ENCODE measurements around the gene JUND. TPM values are rescaled to one million over a fixed set of nuclear protein-coding genes. Genes with fewer than 3 reads are reported as not detected.

Gene JUND
- total RNA-seq, 4 donors from 2014 or later: 152 to 386 (median 290) TPM

GRCh38 chr19:18308051-18308947 lies 26.9 kb upstream of the JUND start:
- intact Hi-C loops (cut with DNase I; ENCODE audit: low total_unique reads): no loop called here
- peaks cover 5 to 14% of the 10 kb centered on the region in 2 donors for H3K4me1 ChIP-seq
- no peak for TF ChIP-seq POLR2A (IDR thresholded peaks at IDR 0.05)
- no peak for TF ChIP-seq CTCF (IDR thresholded peaks at IDR 0.05)
- H3K27ac ChIP-seq: peak overlapping the region; percentile 100
- no peak overlapping the region for H3K4me3 ChIP-seq
- H3K36me3 ChIP-seq: no peaks in the 10 kb centered on the region
- no peaks in the 10 kb centered on the region for H3K27me3 ChIP-seq
- no peaks in the 10 kb centered on the region for H3K9me3 ChIP-seq
- no peak for DNase-seq

GRCh38 chr19:18307271-18307681 lies 25.9 kb upstream of the JUND start:
- Histone ChIP-seq H3K4me1 (peaks cover 5 to 23% of the 10 kb centered on the region in 2 donors), H3K36me3 (no peaks in the 10 kb centered on the region), H3K9me3 (no peaks in the 10 kb centered on the region), H3K4me3 (no peak overlapping the region), H3K27me3 (no peaks in the 10 kb centered on the region), H3K27ac (peak overlapping the region; percentile 100)
- DNase-seq: no peak
- intact Hi-C loops (cut with DNase I; ENCODE audit: low total_unique reads): no loop called here
- no peak for TF ChIP-seq POLR2A (IDR thresholded peaks at IDR 0.05)
- peak in 1 of 4 experiments; percentile 12 for TF ChIP-seq CTCF (IDR thresholded peaks at IDR 0.05)

- Histone ChIP-seq H3K27me3 (no peaks in the 10 kb centered on the region), H3K27ac (peak overlapping the region; percentile 100), H3K4me3 (no peak overlapping the region), H3K36me3 (no peaks in the 10 kb centered on the region), H3K4me1 (peaks cover 5 to 24% of the 10 kb centered on the region in 2 donors), H3K9me3 (no peaks in the 10 kb centered on the region)
- TF ChIP-seq CTCF (IDR thresholded peaks at IDR 0.05): no peak
- TF ChIP-seq POLR2A (IDR thresholded peaks at IDR 0.05): no peak
- peak in 1 of 2 donors; percentile 62 for DNase-seq
- intact Hi-C loops (cut with DNase I; ENCODE audit: low total_unique reads): no loop called here
Observed at GRCh38 chr19:18306888-18307260, 25.5 kb upstream of the JUND start.

GRCh38 chr19:18306209-18306887 lies 24.9 kb upstream of the JUND start:
- H3K9me3 ChIP-seq: no peaks in the 10 kb centered on the region
- no peaks in the 10 kb centered on the region for H3K36me3 ChIP-seq
- intact Hi-C loops (cut with DNase I; ENCODE audit: low total_unique reads): no loop called here
- peaks cover 5 to 28% of the 10 kb centered on the region in 2 donors for H3K4me1 ChIP-seq
- no peak for DNase-seq
- no peak for TF ChIP-seq POLR2A (IDR thresholded peaks at IDR 0.05)
- TF ChIP-seq CTCF (IDR thresholded peaks at IDR 0.05): no peak
- H3K4me3 ChIP-seq: no peak overlapping the region
- H3K27me3 ChIP-seq: no peaks in the 10 kb centered on the region
- peak overlapping the region; percentile 100 for H3K27ac ChIP-seq

Data from uterus (tissue), 4 donors.